Upper lobe of right lung (tissue), 1 donor: ENCODE data around the gene WDR37. TPM values are rescaled to one million over a fixed set of nuclear protein-coding genes. Genes with fewer than 3 reads are reported as not detected.

Experiments
- ATAC-seq: fragments of 200-7000 bp; cut with Tn5 transposase; one replicate; pipeline ENCODE4 v1.9.1; 2020; ENCODE audit warnings: mild to moderate bottlenecking, moderate library complexity
- DNase-seq: peaks from one replicate; pipeline ENCODE4 v3.0.0-alpha.2; 2020
- H3K27ac ChIP-seq: fragments of 200-600 bp; one replicate; pipeline ENCODE4 v1.8.0; 2022
- H3K27me3 ChIP-seq: fragments of 200-600 bp; one replicate; pipeline ENCODE4 v1.8.0; 2022; ENCODE audit warnings: mild to moderate bottlenecking
- H3K36me3 ChIP-seq: fragments of 200-600 bp; one replicate; pipeline ENCODE4 v1.8.0; 2022
- H3K4me1 ChIP-seq: fragments of 200-600 bp; one replicate; pipeline ENCODE4 v1.8.0; 2022
- H3K4me3 ChIP-seq: fragments of 200-600 bp; one replicate; pipeline ENCODE4 v1.8.0; 2022; ENCODE audit warnings: mild to moderate bottlenecking
- H3K9me3 ChIP-seq: fragments of 200-600 bp; one replicate; pipeline ENCODE4 v1.8.0; 2022
- CTCF ChIP-seq: fragments of 200-600 bp; IDR thresholded peaks from one replicate; pipeline ENCODE4 v1.8.0; 2022; ENCODE audit warnings: antibody characterized with exemption
- intact Hi-C: fragments of 100-400 bp; cut with DNase I; formaldehyde crosslinking; loops from one replicate; pipeline ENCODE4 v1.11.0; 2022
- total RNA-seq: library from RNA; stranded (reverse); fragmentation: NEBNext Ultra II Directional; extraction: Animal tissue kit (Norgen Biotek cat#: 25700); gene quantifications from one replicate; pipeline ENCODE4 v1.2.1, GENCODE V29; 2021
- donor health status: DM: no; HTN: yes; CAD: no; lungs with severe emphysema.

The WDR37 gene
- total RNA-seq, 1 donor from 2014 or later: 19.9 TPM

- H3K27me3 ChIP-seq: no peaks in the 10 kb centered on the region
- intact Hi-C loops: no loop called here
- no peak for TF ChIP-seq CTCF
- no peak overlapping the region for H3K4me3 ChIP-seq
- H3K9me3 ChIP-seq: no peaks in the 10 kb centered on the region
- no peaks in the 10 kb centered on the region for H3K4me1 ChIP-seq
- H3K27ac ChIP-seq: no peak overlapping the region
- DNase-seq: no peak
- ATAC-seq: no peak
- H3K36me3 ChIP-seq: no peaks in the 10 kb centered on the region
Observed at GRCh38 chr10:1171182-1171581, 115.0 kb downstream of the WDR37 start.

- no peaks in the 10 kb centered on the region for H3K9me3 ChIP-seq
- intact Hi-C loops: no loop called here
- no peaks in the 10 kb centered on the region for H3K27me3 ChIP-seq
- no peak for ATAC-seq
- peak; percentile 52 for DNase-seq
- H3K4me1 ChIP-seq: no peaks in the 10 kb centered on the region
- H3K4me3 ChIP-seq: no peak overlapping the region
- TF ChIP-seq CTCF: no peak
- H3K27ac ChIP-seq: no peak overlapping the region
- no peaks in the 10 kb centered on the region for H3K36me3 ChIP-seq
Observed at GRCh38 chr10:1171586-1171985, 115.4 kb downstream of the WDR37 start.

DNA sequence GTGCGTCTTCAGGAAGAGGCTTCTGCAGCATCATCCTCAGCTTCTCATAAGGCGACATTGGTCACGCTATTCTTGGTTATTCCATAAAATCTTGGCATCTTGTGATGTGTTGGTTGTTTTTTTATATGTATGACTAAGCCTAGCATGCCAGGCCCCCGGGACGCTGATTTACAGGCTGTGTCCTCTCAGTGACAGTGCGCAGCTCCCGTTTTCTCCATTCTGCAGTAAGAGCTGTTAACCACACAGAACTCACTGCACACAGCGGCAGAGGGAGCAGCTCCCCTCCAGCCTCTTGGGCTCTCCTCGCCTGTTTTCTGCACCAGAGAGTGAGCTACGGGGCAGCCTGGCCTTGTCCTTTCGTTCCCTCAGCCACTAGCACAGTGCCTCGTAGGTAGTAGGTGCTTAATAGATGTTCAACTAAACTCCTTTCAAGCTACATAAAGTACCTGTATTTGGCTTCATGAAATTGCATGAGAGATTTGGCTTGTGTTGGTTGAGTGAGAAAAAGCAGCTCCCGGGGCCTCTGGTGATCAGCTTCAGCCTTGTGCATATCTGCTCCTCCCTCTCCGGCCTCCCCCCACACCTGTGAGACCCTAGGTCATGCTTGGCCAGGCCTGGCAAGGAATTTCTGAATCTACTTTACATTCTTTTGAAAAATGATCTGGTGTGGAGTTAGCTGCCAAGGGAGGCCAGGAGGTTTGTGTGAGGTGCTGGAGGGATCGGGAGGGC lies 116.2 kb downstream of the WDR37 start:
- Histone ChIP-seq H3K9me3 (no peaks in the 10 kb centered on the region), H3K36me3 (no peaks in the 10 kb centered on the region), H3K4me1 (no peaks in the 10 kb centered on the region), H3K27ac (no peak overlapping the region), H3K27me3 (no peaks in the 10 kb centered on the region), H3K4me3 (no peak overlapping the region)
- ATAC-seq (no peak), DNase-seq (peak; percentile 37)
- intact Hi-C loops: no loop called here
- no peak for TF ChIP-seq CTCF

GRCh38 chr10:1173091-1173490 lies 116.9 kb downstream of the WDR37 start:
- intact Hi-C loops: no loop called here
- no peaks in the 10 kb centered on the region for H3K36me3 ChIP-seq
- H3K4me1 ChIP-seq: no peaks in the 10 kb centered on the region
- H3K27ac ChIP-seq: no peak overlapping the region
- no peak for TF ChIP-seq CTCF
- DNase-seq: peak; percentile 41
- no peaks in the 10 kb centered on the region for H3K27me3 ChIP-seq
- ATAC-seq: no peak
- no peak overlapping the region for H3K4me3 ChIP-seq
- H3K9me3 ChIP-seq: no peaks in the 10 kb centered on the region

- H3K36me3 ChIP-seq: no peaks in the 10 kb centered on the region
- H3K4me1 ChIP-seq: no peaks in the 10 kb centered on the region
- no peaks in the 10 kb centered on the region for H3K27me3 ChIP-seq
- no peaks in the 10 kb centered on the region for H3K9me3 ChIP-seq
- ATAC-seq (peak; percentile 10), DNase-seq (peak; percentile 11)
- intact Hi-C loops: no loop called here
- H3K27ac ChIP-seq: no peak overlapping the region
- TF ChIP-seq CTCF: no peak
- H3K4me3 ChIP-seq: no peak overlapping the region
Observed at GRCh38 chr10:1174022-1174421, 117.8 kb downstream of the WDR37 start.
